ENCODE measurements around the gene LRRC8E.

LRRC8E gene

DNA sequence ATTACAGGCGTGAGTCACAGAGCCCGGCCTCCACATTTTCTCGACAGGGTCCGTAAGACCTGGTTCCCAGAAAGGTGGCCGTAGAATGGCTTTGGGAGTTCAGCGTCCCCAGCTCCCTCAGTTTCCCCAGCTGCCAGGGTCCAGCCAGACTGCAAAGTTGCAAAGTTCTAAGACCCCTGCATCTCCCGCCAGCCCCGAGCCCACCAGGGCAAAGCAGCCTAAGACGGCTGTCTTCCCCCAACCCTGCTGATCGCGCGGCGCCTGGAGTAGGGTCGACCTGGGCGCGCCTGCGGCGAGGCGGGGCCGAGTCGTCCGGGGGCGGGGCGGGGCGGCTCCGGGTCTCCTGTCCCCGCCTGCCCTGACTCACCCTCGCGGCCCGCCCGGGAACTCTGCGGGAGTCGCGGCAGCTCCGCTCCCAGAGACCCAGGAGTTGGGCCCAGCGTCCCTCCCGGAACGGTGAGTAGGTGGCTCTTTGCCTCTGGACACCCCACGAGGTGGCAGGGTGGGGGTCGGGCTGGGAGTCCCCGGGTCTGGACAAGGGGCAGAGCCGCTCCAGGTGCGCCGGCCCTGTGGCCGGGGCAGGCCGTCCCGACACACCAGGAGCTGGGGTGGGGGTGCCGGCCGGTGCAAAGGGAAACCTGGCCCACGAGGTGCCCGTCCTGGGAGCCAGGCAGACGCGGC, at the start of gene LRRC8E:
Gene LRRC8E (plus strand): TSS at position 366 of the 681 bp plus-strand sequence. CDS start 7,094 bp downstream, outside the sequence.
- DNase-seq, result peak; percentile 31

DNA sequence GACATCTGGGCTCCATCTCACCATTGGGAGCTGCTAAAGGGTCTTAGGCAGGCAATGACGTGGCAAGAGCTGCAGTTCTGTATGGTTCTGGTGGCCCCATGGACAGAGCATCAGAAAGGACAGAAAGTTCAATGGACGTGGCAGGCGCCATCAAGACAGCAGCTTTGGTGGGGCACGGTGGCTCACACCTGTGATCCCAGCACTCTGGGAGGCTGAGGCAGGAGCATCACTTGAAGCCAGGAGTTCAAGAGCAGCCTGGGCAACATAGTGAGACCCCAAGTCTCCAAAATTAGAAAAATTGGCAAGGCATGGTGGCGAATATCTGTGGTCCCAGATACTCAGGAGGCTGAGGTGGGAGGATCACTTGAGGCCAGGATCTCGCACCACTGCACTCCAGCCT, 48.8 kb upstream of the LRRC8E start:
- no peak for DNase-seq

DNA sequence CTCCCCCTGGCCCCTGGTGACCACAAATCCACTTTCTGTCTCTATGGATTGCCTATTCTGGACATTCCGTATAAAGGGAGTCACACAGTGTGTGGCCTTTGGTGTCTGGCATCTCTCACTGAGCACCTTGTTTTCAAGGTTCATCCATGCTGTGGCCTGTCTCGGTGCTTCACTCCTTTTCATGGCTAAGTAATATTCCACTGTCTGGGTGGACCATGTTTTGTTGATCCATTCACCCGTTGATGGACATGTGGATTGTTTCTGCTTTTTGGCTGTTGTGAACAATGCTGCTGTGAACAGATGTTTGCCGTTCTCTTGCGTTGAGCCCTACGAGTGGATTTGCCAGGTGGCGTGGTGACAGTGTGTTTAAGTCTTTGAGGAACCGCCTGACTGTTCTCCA, 47.7 kb upstream of the LRRC8E start:
- DNase-seq, result no peak

DNA sequence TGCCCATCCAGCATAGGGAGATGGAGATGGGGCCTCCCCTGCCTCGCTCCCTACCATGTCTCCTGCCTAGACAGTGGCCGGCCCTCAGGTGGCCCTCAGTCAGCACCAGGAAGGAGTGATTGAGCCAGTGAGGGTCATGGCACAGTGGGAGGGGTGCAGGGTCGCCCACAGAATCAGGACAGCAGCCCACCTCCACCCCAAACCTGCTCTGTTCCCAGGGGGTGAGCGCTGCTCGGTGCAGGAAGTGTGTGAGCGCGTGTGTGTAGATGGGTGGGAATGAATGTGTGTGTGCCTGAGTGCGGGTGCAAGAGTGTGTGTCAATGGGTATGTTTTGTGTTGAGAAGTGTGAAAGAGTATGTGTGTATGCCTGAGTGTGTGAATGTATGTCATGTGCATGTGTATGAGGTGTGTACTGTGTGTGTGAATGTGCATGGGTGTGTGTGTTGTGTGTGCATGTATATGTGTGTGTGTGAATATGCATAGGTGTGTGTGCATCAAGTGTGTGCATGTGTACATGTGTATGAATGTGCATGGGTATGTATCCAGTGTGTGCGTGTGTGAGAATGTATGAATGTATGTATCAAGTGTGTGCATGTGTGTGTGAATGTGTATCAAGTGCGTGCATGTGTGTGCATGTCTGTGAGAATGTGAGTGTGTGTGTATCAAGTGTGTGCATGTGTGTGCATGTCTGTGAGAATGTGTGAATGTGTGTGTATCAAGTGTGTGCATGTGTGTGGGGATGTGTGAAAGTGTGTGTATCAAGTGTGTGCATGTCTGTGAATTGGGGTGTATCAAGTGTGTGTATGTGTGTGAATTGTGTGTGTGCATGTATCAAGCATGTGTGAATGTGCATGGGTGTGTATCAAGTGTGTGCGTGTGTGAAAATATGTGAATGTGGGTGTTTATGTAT, 46.3 kb upstream of the LRRC8E start:
- DNase-seq, result no peak

DNA sequence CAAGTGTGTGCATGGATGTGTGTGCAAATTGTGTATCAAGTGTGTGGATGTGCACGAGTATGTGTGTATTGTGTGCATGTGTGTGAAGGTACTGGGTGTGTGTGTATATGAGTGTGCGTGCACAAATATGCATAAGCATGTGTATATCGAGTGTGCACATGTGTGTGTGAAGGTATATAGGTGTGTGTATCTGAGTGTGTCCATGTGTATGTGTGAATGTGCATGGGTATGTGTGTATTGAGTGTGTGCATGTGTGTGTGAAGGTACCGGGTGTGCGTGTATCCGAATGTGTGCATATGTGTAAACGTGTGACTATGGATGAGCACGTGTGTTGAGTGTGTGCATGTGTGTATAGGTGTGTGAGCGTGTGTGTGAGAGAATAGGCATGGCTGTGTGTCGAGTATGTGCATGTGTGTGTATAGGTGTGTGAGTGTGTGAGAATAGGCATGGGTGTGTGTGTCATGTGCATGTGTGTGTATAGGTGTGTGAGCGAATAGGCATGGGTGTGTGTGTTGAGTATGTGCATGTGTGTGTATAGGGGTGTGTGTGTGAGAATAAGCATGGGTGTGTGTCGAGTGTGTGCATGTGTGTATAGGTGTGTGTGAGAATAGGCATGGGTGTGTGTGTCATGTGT, 45.5 kb upstream of the LRRC8E start:
- DNase-seq, result no peak

DNA sequence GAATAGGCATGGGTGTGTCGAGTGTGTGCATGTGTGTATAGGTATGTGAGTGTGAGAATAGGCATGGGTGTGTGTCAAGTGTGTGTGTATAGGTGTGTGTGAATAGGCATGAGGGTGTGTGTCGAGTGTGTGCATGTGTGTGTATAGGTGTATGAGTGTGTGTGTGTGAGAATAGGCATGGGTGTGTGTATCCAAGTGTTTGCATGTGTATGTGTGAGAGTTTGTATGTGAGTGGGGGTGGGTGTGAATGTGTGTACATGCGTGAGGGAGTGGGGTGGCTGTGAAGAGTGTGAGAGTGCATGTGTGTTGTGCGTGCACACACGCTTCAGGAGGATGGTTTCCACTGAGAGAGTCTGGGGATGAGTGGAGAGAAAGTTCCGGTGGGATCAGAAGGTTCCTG, 44.8 kb upstream of the LRRC8E start:
- DNase-seq, result no peak

DNA sequence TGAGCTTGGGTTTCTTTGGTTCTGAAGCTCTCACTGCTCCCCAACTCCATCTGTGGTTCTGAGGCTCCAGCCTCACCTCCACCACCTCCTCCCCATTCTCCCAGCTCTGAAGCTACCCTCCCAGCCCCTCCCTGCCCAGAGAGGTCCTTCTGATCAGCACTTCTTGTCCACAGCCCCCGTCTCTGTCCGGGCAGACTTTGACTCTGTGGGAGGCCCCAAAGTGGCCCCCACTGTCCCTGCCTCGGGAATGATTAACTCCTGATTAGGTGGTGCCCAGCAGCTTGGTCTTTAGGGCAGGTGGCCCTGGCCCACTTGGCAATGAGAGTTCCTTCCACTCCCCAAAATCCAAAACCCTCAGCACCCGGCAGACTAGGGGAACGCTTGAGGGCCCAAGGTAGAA, 43.9 kb upstream of the LRRC8E start:
- DNase-seq, result no peak

DNA sequence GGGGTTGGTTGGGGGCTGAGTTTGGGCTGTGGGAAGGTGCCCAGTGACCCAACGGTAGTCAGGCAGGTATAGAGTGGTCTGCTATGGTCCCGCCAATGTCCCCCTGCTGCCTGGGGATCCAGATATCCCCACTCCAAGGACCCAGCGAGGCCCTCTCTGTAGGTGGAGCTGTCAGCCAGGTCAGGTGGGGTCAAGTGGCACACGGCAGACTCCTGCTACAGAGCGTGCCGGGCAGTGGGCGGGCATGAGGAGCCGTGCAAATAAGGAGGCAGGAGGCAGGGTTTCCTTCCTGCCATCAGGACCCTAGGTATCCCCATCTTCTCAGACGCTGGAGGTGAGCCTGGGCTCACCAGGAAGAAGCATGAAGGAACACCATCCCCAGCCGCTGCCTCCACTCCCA, 43.4 kb upstream of the LRRC8E start:
- no peak for DNase-seq

DNA sequence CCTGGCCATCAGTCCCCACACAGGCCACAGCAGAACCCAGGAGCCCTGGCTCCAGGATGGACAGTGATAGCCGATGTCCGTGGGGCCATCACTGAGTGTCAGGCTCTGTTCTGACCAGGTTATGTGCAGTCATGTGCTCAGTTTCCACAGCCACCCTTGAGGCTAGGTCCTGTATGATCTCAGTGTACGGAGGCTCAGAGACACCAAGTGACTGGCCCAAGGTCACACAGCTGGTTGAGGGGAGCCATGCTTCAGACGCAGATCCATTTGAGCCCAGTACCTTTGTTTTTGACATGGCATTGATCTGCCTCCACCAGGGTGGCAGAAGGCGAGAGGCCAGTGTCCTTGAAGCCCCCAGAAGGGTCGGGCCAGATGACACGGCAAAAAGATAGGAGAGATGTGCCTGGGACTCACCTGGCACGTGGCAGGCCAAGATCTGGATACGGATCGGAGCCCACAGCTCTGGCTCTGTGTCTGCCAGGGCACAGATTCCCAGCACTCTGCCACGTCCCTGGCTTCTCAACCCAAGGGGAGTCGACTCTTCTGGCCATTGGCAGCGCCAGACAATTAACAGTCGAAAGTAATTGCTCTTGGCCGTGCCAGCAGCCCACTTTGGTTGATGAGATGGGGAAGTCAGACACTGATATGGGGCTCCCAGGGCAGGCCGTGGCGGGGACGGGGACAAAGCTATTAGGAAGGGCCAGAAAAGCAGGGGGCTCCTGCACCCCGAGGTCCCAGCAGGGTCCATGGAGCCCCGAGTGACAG, 42.7 kb upstream of the LRRC8E start:
- DNase-seq, result no peak

DNA sequence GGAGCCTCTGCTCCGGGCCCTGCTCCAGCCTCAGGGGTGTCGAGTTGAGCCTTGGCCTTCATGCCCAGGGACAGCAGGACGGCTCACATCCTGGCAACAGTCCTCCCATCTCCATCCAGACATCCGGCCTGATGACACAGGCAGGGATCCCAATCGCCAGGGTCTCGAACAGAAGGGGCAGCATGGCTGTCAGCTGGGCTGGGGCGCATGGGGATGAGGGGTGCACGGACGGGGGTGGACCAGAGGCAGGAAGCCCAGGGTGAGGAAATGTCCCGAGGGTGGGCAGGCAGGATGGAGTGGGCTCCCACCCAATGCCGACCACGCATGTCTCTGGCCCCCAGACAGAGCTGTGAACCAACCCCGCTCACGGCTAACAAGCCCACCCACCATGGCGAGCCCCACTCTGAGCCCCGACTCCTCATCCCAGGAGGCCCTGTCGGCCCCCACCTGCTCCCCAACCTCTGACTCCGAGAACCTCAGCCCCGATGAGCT, 42.1 kb upstream of the LRRC8E start:
- DNase-seq, result no peak

DNA sequence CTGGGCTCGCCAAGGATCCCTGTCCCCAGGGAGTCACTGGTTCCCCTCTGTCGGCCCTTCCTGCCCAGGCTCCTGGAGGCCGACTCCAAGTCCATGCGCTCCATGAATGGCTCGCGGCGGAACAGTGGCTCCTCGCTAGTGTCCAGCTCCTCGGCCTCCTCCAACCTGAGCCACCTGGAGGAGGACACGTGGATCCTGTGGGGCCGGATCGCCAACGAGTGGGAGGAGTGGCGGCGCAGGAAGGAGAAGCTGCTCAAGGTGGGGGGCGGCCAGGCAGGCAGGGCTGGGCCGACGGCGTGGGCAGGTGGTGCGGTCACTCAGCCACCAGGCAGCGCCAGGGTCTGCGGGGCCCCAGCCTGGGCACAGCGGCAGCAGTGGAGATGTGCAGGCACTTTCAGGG, 40.6 kb upstream of the LRRC8E start:
- no peak for DNase-seq

DNA sequence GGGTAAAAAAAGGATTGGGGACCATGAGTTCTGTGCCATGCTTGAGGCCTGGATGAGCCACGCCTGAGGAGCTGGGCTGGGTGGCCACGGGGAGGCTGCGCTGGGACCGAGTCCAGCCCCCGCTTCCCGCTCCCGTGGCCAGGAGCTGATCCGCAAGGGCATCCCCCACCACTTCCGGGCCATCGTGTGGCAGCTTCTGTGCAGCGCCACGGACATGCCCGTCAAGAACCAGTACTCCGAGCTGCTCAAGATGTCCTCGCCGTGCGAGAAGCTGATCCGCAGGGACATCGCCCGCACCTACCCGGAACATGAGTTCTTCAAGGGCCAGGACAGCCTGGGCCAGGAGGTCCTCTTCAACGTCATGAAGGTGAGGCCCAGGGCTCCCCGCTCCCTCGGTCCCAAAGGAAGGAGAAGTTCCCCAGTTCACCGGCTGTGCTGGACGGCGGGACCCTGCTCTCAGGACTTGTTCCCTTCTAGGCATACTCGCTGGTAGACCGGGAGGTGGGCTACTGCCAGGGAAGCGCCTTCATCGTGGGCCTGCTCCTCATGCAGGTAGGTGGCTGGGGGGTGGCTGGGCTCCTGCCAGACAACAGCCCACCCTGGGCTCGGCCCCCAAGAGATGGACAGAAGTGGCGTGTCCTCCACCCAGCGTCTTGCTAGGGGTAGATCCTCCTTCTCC, 39.4 kb upstream of the LRRC8E start:
- DNase-seq, result no peak

DNA sequence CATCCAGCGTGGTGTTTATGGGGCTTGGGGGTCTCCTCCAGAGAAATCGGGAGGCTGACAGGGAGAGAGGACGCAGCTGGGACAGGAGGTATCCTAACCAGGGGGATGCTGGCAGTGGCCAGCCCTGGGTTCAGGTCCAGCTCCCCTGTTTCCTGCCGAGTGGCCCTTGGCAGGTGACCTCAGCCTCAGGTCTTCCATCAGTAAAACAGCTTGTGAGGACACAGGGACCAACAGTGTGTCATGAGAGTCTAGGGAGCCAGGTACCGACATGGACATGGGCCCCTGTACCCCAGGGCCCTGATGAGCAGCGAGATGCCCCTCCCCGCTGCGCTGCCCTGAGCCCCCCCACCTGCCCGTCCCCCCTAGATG, 38.7 kb upstream of the LRRC8E start:
- DNase-seq, result no peak

DNA sequence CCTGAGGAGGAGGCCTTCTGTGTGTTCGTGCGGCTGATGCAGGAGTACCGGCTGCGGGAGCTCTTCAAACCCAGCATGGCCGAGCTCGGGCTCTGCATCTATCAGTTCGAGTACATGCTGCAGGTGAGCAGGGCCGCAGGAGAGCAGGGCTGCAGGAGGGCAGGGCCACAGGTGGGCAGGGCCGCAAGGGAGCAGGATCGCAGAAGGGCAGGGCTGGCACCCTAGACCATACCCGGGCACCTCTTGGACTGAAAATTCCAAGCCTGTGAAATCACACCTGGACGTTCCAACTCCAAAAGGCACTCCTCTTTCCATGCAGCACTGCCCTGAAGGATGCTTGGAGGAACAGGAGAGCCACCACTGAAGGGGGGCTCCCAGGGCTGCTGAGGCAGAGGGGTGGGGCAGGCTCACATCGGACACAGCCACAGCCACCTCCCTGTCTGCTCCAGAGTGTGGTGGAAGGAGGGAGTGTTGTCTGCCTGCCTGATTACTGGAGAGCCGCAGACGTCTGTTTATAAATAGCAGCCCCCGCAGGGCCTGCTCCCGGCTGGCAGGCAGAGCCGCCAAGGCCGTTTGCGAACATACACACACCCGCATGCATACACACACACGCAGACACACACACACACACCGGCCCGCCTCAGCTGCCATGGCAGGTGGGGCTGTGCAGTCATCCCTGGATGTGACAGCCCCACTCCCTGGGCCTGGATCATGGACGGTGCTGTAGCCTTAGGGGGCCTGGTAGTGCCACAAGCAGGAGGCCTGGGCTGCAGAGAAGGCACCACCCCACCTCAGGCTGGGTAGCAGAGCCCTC, 38.1 kb upstream of the LRRC8E start:
- DNase-seq, result no peak

DNA sequence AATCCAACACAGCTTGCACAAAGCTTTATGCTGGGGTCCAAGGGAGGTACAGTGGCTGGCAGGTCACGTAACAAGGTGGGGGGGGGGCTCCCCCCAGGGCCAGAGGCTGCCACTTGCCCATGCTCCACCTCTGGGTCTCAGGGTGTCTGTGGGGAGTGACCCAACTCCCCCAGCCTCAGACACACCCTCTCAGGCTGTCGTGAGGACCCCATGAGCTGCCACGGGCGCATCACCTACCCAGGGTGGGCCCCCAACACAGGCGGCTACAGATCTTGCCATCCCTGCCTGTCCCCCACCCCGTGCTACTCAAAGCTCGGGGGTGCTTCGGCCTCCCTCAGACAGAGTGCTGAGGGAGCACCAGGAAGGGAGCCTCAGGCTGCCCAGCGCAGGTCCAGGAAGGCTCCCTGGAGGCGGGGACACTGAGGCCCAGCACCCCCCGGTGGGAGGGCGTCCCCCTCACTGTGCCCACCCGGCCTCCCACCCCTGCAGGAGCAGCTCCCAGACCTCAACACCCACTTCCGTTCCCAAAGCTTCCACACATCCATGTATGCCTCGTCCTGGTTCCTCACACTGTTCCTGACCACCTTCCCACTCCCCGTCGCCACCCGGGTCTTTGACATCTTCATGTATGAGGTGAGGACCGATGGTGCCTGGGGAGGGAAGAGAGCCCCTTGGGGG, 37.2 kb upstream of the LRRC8E start:
- no peak for DNase-seq

DNA sequence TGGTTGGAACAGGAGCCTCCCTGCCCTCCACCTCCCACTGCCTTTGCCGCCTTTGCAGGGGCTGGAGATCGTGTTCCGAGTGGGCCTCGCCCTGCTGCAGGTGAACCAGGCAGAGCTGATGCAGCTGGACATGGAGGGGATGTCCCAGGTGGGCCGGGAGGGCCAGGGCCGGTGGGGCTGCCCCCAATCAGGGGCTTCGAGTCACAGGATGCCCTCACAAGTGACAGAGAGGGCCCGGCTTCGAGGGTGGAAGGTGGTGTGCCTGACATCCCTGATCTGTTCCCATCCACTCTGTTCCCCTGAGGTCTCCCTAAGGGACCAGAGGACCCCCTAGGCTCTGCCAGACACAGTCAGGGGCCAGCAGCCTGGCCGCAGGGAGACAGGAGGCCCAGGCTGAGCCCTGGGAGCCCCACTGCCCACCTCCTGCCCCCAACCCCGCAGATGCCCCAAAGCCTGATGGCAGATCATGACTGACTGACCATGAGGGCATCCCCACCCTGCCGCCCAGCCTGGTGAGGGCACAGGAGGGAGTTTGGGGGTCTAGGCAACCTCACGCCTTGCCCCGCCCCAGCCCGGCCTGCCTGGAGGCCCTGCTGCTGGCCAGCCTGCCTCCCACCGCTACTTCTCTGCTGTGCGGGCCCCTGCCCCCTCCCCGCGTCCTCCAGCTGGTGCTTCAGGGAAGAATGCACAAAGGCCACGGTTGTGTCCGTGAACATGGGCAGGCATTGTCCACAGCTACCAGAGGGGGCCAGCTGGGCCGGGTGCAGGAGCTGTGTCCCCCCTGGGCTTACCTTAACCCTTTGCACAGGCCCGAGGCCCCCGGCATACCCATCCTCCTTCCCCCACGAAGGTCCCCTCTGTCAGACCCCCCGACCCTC, 36.4 kb upstream of the LRRC8E start:
- no peak for DNase-seq

DNA sequence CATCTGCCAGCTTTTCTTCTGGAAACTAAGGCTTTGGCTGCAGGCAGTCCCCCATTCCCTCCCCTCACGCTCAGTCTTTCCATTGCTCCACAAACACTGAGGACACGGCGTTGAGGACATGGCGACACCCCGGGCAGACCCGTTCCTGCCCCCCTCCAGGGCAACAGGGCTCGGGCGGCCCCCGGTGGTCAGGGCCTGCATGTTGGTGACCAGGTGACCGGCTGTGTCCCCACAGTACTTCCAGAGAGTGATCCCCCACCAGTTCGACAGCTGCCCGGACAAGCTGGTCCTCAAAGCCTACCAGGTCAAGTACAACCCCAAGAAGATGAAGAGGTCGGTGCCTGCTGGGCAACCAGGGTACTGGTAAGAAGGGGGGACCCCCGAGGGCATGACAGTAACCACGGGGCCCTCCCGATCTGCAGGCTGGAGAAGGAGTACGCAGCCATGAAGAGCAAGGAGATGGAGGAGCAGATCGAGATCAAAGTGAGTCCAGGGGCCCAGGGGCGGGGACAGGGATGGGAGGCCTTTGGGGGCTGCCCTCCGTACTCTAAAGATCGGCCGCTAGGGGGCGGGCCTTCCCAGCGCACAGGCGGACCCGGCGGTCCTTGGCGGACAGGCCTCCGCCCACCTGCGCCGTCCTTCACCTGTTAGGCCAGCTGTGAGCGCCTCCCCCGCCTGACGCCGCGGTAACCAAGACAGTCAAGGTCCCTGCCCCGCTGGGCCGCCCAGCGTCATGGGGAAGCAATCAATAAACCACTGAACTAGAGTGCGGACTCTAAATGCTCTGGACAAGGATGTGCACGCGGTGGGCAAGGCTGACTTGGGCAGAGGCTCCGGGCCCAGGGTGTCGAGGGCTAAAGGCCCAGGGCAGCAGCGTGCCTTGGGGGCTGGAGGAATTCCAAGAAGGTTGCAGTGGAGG, 35.2 kb upstream of the LRRC8E start:
- DNase-seq, result peak; percentile 61

DNA sequence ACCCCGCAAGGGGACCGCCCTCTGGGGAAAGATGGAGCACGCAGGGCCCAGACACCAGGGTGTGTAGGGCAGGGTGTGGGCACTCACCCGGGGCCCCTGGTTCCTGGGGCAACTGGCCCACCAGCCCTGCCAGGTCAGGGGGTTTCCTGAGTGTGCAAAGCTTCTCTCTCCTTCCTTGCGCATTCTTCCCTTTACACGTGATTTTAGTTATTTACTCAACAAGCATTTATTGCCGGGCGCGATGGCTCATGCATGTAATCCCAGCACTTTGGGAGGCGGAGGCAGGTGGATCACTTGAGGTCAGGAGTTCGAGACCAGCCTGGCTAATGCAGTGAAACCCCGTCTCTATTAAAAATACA, 34.6 kb upstream of the LRRC8E start:
- no peak for DNase-seq
